ENCODE measurements around the gene MEX3A.
"Not testable (repeated sequence)": the region's sequence is repeated elsewhere in the genome, so short reads cannot be mapped to it uniquely, and the experiment has no call there.

The MEX3A gene

GRCh38 chr1:156080241-156080862 lies 1.9 kb downstream of the MEX3A start:
- DNase-seq (ENCODE audit: low spot score) = no peak

GRCh38 chr1:156079762-156080161 lies 2.5 kb downstream of the MEX3A start:
- no peak for DNase-seq (ENCODE audit: low spot score)

DNA sequence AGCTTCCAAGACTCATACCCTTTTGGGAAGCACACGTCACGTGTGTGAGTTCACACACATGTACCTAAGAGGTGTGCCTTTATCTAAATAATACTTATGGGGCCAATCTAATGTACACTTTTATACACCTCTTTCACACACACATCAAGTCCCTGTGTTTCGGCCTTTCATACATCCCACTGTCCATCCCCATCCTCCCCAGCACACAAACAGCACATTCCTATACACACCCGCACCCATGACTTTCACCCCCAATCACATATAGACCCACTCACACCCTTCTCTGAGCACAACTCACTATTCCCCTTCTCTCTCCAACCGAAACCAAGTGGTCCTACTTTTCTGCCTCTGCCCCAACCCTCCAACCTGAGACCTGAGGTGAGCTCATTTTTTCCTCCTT lies 3.5 kb downstream of the MEX3A start:
- DNase-seq (ENCODE audit: low spot score) = no peak

GRCh38 chr1:156077430-156077760 lies 4.9 kb downstream of the MEX3A start:
- DNase-seq (ENCODE audit: low spot score) = no peak

- DNase-seq (ENCODE audit: low spot score) = no peak
Measured at GRCh38 chr1:156076609-156077429, 5.4 kb downstream of the MEX3A start.

DNA sequence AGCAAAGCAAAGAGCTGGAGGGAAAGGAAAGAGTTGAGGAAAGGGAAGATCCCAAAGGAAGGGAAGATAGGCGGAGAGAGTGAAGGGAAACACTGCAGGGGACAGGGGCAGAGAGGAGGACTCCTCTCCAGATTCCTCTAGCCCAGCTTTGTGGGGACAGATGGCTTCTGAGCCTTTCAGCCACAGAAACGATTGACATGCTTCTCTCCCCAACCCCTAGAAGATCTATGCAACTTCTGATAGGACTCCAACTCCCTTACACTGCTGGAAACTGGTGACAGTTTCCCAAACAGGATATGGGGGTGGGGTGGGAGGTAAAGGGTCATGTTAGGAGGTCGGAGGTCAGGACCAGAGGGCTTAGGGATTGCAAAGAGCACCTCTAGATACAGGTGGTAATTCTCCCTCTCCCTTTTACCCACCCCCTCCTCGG lies 6.5 kb downstream of the MEX3A start:
- no peak for DNase-seq (ENCODE audit: low spot score)

GRCh38 chr1:156075162-156075561 lies 7.1 kb downstream of the MEX3A start:
- no peak for DNase-seq (ENCODE audit: low spot score)

DNA sequence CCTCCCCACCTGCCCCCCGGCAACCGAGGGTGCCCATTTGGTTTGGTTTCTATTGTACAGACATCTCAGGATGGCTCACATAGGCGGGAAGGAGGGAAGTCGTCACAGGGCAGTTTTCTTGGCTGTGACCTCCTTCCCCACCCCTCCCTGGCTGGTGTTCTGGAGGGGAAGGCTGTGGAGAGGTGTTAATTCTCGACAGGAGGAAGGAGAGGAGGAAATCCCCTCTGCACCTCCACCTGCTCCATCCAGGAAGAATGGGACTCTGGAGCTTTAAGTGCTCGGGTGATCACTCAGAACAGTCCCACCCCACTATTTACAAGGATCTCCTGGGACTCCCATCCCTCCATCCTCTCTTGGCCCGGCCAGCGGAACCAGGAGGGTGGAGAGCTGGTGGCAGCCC lies 7.6 kb downstream of the MEX3A start:
- no peak for DNase-seq (ENCODE audit: low spot score)

GRCh38 chr1:156073740-156074139 lies 8.5 kb downstream of the MEX3A start:
- DNase-seq (ENCODE audit: low spot score) = no peak

DNA sequence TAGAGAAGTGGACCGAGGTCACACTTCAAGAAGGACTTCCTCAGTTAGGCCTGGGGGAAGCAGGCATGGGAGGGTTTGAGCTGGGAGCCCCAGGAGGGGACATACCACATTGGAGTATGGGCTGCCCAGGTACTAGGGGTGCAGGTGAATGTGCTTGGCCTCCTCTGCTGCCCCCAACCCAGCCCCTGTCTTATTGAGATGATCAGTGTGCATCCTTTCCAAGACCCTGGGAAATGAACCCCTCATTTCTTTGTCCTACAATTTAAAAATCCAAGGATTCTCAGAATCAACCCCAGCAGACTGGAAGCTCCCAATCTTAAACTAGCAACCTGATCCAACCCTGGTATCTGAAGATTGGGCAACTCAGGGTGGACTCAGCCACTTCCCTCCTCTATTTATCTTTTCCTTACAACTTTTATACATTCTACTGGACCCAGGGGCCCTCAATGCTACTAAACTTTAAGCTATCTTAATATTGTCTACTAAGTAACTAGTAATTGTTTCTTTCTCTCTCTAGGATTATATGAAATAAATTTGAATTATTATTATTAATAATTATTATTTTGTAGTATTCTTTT lies 9.1 kb downstream of the MEX3A start:
- no peak for DNase-seq (ENCODE audit: low spot score)

- DNase-seq (ENCODE audit: low spot score) = no peak
Measured at GRCh38 chr1:156072251-156072650, 10.0 kb downstream of the MEX3A start.

DNA sequence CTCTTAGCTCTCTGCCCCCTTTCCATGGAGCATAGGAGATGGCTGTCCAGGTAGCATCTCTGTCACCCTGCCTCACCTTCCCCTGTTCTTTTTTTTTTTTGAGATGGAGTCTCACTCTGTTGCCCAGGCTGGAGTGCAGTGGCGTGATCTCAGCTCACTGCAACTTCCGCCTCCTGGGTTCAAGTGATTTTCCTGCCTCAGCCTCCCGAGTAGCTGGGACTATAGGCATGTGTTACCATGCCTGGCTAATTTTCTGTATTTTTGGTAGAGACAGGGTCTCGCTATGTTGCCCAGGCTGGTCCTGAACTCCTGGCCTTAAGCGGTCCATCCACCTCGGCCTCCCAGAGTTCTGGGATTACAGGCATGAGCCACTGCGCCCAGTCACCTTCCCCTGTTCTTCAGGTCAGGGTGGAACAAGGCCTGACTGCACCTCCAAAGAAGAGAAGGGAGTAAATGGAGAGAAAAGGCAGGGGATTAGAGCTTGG lies 10.9 kb downstream of the MEX3A start:
- DNase-seq (ENCODE audit: low spot score) = not testable (repeated sequence)

DNA sequence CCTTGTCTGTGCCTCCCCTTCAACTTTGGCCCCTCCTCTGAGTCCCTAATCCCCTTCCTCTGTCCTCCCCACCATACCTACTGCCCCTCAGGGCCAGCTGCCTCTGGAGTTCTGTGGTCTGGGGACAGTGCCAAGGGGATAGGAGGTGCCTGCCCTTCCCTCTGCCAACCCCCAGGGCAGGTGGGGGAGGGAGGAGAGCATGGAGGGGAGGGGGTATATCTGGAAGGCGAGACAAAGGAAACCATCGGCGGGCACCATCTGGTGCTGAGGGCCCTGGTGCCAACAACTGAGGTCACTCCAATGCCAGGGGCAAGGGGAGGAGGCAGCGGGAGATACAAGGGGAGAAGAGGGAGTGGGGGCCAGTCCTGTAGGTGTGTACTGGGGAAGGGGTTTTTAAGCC lies 11.7 kb downstream of the MEX3A start:
- DNase-seq (ENCODE audit: low spot score) = no peak

GRCh38 chr1:156069490-156070455 lies 12.5 kb downstream of the MEX3A start:
- no peak for DNase-seq (ENCODE audit: low spot score)

DNA sequence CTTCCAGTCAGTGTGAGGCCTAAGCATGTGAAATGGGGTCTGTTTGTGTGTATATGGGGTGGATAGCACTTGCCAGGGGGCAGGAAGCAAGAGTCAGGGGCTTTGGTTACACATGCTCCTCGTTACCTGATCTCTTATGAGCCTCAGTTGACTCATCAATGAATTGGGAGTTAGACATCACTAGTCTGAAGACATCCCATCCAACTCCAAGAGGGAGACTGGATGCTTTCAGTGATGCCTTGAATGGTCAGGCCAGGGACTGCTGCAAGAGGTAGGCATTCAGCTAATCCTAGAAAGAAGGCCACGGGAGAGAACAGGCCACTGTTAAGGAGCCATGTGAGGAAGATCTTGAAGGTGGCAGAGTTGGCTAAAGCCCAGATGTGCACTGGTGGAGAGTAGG lies 15.0 kb downstream of the MEX3A start:
- DNase-seq (ENCODE audit: low spot score) = no peak

- no peak for DNase-seq (ENCODE audit: low spot score)
Measured at GRCh38 chr1:156065871-156066270, 16.4 kb downstream of the MEX3A start.

GRCh38 chr1:156065212-156065611 lies 17.1 kb downstream of the MEX3A start:
- DNase-seq (ENCODE audit: low spot score) = no peak

DNA sequence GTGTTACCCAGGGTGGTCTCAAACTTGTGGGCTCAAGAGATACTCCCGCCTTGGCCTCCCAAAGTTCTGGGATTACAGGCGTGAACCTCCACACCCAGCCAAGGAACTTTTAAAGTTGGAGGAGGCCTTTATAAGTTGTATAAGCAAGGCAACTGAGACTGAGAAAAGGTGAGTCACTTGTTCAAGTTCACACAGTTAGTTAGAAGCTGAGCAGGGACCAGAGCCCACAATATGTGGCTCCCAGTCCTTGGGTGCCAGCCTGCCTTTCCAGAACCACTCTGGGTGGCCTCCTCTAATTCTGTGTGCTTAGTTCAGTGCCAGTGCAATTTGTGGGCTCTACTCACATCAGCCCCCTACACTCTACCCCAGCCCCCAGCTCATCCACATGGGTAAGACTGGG lies 17.6 kb downstream of the MEX3A start:
- DNase-seq (ENCODE audit: low spot score) = no peak

DNA sequence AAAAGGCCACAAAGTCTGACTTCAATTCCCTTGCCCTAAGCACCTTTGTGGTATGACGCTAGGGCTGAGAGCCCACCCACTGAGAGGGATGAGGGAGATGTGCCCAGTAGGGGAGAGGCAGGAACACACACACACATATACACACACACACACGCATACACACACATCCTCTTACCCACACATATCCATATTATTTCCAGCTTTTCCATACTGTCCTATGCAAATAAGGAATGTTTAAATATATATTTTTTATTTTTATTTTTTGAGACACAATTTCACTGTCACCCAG lies 18.3 kb downstream of the MEX3A start:
- DNase-seq (ENCODE audit: low spot score) = no peak

DNA sequence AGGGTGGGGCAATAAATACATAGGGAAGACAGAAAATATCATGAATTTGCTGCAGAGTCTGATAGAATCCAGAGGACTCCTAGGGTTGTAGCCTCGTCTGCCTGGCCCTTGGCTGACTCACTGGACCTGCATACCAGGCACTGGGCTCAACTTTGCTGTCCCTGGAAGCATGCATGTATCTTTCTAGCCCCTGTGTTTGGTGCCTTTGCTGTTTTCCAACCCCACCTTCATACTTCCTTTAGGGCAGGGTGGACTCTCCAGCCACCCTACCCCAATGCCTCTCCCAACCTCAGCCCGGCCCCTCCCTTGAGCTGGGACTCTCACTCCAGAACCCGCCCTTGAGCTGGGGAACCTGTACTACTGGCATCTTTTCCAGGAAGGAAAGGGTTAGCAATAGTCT lies 20.1 kb downstream of the MEX3A start:
- DNase-seq (ENCODE audit: low spot score) = no peak

DNA sequence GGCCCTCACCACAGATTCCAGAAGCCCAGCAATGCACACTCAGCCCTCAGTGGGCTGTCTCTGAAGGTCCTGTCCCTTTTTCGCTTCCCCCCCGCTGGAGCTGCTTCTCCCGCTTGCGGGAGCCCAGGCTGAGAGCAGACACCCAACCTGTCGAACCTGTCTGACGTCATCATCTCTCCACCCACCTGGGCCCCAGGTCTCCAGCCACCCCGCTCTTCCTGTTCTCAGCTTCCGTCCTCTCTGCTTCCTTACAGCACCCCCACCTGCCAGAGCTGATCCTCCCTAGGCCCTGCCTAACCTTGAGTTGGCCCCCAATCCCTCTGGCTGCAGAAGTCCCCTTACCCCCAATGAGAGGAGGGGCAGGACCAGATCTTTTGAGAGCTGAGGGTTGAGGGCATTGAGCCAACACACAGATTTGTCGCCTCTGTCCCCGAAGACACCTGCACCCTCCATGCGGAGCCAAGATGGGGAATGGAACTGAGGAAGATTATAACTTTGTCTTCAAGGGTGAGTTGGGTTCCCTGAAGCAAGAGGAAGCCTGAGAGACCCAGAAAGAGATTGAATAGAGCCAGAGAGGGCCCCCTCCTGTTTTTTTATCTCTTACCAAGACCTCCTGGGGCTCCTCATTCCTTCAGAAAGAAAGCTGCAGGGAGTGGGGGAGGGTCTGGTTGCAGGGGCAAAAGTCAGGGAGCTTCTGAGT lies 21.2 kb downstream of the MEX3A start, which contains the start of gene RAB25:
RAB25 (plus strand) TSS at position 224 of the 700 bp plus-strand sequence; CDS start at position 465, 241 bp downstream.
- DNase-seq (ENCODE audit: low spot score) = no peak
